CD14-positive monocyte (primary cell): ENCODE measurements around the gene FAM171A1. TPM values are rescaled to one million over a fixed set of nuclear protein-coding genes. Genes with fewer than 3 reads are reported as not detected.

Experiments
- DNase-seq, 3 donors: peaks; one replicate each; pipeline ENCODE4 v3.0.0-alpha.2; 2011 to 2022
- H2AFZ ChIP-seq: 2 replicates; pipeline ENCODE4 v1.6.0; 2012; ENCODE audit warnings: mild to moderate bottlenecking, low read depth, low read length, inconsistent platforms; ENCODE audit not compliant: insufficient read depth, poor library complexity, severe bottlenecking
- H3K27ac ChIP-seq, 2 donors: 1 replicate in 1 of 2; 2 replicates in 1 of 2; pipeline ENCODE4 v1.5.1; 2012 to 2013; ENCODE audit warnings: low read length in 2 of 2, control low read depth in 1 of 2, inconsistent platforms in 1 of 2, low read depth in 1 of 2, mild to moderate bottlenecking in 1 of 2
- H3K27me3 ChIP-seq, 2 donors: one replicate each; pipeline versions ENCODE4 v1.6.0 to v1.6.1; 2011 to 2013; ENCODE audit warnings: low read length in 2 of 2; ENCODE audit not compliant: control insufficient read depth in 2 of 2, insufficient read depth in 2 of 2
- H3K36me3 ChIP-seq, 2 donors: replicated peaks in 1 of 2; 1 replicate in 1 of 2; 2 replicates in 1 of 2; pipeline versions ENCODE4 v1.5.1 to v1.6.1; 2012 to 2013; ENCODE audit warnings: low read length in 2 of 2, control low read depth in 1 of 2, inconsistent platforms in 1 of 2, mild to moderate bottlenecking in 1 of 2; ENCODE audit not compliant: insufficient read depth in 2 of 2, control insufficient read depth in 1 of 2
- H3K4me1 ChIP-seq, 2 donors: 1 replicate in 1 of 2; 2 replicates in 1 of 2; pipeline versions ENCODE4 v1.5.1 to v1.6.1; 2012 to 2013; ENCODE audit warnings: low read length in 2 of 2, control low read depth in 1 of 2, inconsistent platforms in 1 of 2, mild to moderate bottlenecking in 1 of 2, moderate library complexity in 1 of 2; ENCODE audit not compliant: insufficient read depth in 2 of 2, control insufficient read depth in 1 of 2
- H3K4me2 ChIP-seq: replicated peaks from 2 replicates; pipeline ENCODE3; 2012; ENCODE audit warnings: low read length, moderate library complexity, mild to moderate bottlenecking; ENCODE audit not compliant: poor library complexity, severe bottlenecking; ENCODE audit errors: extremely low read depth
- H3K4me3 ChIP-seq, 3 experiments: fragments of 200-600 bp in 1 of 3; sonication (generic) in 1 of 3; replicated peaks in 1 of 3; 1 replicate in 2 of 3; 2 replicates in 1 of 3; pipeline ENCODE4 v1.5.1; 2011 to 2013; ENCODE audit warnings: low read length in 3 of 3, mild to moderate bottlenecking in 3 of 3, control low read depth in 2 of 3, low read depth in 2 of 3, inconsistent platforms in 1 of 3, moderate library complexity in 1 of 3
- H3K79me2 ChIP-seq: 2 replicates; pipeline ENCODE4 v1.6.0; 2012; ENCODE audit warnings: mild to moderate bottlenecking, control low read depth, inconsistent platforms, low read length, moderate library complexity; ENCODE audit not compliant: insufficient read depth
- H3K9ac ChIP-seq: 2 replicates; pipeline ENCODE4 v1.6.0; 2017; ENCODE audit warnings: low read length, mild to moderate bottlenecking; ENCODE audit not compliant: insufficient read depth, poor library complexity, severe bottlenecking
- H3K9me3 ChIP-seq, 2 donors: replicated peaks in 1 of 2; 1 replicate in 1 of 2; 2 replicates in 1 of 2; pipeline versions ENCODE4 v1.5.1 to v1.6.1; 2012 to 2013; ENCODE audit warnings: low read length in 2 of 2, control low read depth in 1 of 2; ENCODE audit not compliant: control insufficient read depth in 1 of 2, insufficient read depth in 1 of 2
- H4K20me1 ChIP-seq: 2 replicates; pipeline ENCODE4 v1.6.0; 2012; ENCODE audit warnings: mild to moderate bottlenecking, low read length, control low read depth, moderate library complexity; ENCODE audit not compliant: insufficient read depth
- H3K27ac Mint-ChIP-seq, 7 donors: one replicate each; pipeline ENCODE4 v1.8.0; 2020; ENCODE audit warnings: mild to moderate bottlenecking in 7 of 7, mixed read lengths in 7 of 7, moderate library complexity in 6 of 7, inconsistent platforms in 2 of 7
- H3K27me3 Mint-ChIP-seq, 3 donors: one replicate each; pipeline ENCODE4 v1.8.0; 2021 to 2022; ENCODE audit warnings: low read depth in 3 of 3, mild to moderate bottlenecking in 3 of 3, mixed read lengths in 3 of 3, moderate library complexity in 3 of 3, inconsistent platforms in 1 of 3
- H3K36me3 Mint-ChIP-seq, 2 donors: one replicate each; pipeline ENCODE4 v1.8.0; 2020; ENCODE audit warnings: mixed read lengths in 2 of 2, inconsistent platforms in 1 of 2, mild to moderate bottlenecking in 1 of 2
- H3K4me1 Mint-ChIP-seq: one replicate; pipeline ENCODE4 v1.8.0; 2020; ENCODE audit warnings: mild to moderate bottlenecking, mixed read lengths
- H3K4me3 Mint-ChIP-seq, 2 donors: one replicate each; pipeline ENCODE4 v1.8.0; 2020; ENCODE audit warnings: mild to moderate bottlenecking in 2 of 2, mixed read lengths in 2 of 2, moderate library complexity in 1 of 2
- H3K9me3 Mint-ChIP-seq, 7 donors: one replicate each; pipeline ENCODE4 v1.8.0; 2020 to 2022; ENCODE audit warnings: mixed read lengths in 7 of 7, mild to moderate bottlenecking in 6 of 7, moderate library complexity in 6 of 7, inconsistent platforms in 2 of 7
- CTCF ChIP-seq: fragments of 200-600 bp; IDR thresholded peaks from one replicate; pipeline ENCODE4 v1.8.0; 2022; ENCODE audit warnings: antibody characterized with exemption, mild to moderate bottlenecking
- WGBS: methylation state at CpG from one replicate; pipeline ENCODE4 v1.1.5; 2013; ENCODE audit warnings: missing lambda C conversion rate; ENCODE audit not compliant: insufficient coverage; 5-methylcytosine and 5-hydroxymethylcytosine counted together
- intact Hi-C, 2 donors: fragments of 100-400 bp; cut with micrococcal nuclease; formaldehyde crosslinking; loops; one replicate each; pipeline versions ENCODE4 v1.15.0 to v1.15.1; 2023
- polyA plus RNA-seq, 3 donors: library from polyadenylated mRNA; depleted of rRNA in 1 of 3; unstranded in 2 of 3; stranded (reverse) in 1 of 3; fragments of 300-500 nt in 2 of 3; fragments of >200 nt in 1 of 3; fragmentation: Illumina TruSeq in 2 of 3; gene quantifications; 1 replicate in 2 of 3; 2 replicates in 1 of 3; pipeline ENCODE4 v1.2.3, GENCODE V29; 2012 to 2021

FAM171A1 gene
- polyA plus RNA-seq, 3 donors = not detected

- Mint-ChIP-seq H3K9me3 (peaks cover 0 to 8% (median 5%) of the 10 kb centered on the region in 7 donors), H3K27me3 (peaks cover 4 to 12% (median 5%) of the 10 kb centered on the region in 3 donors), H3K4me1 (no peaks in the 10 kb centered on the region), H3K4me3 (no peak overlapping the region), H3K36me3 (no peaks in the 10 kb centered on the region), H3K27ac (no peak overlapping the region)
- Histone ChIP-seq H3K4me1 (no peaks in the 10 kb centered on the region), H2AFZ (no peak overlapping the region), H3K79me2 (no peaks in the 10 kb centered on the region), H4K20me1 (no peaks in the 10 kb centered on the region), H3K36me3 (no peaks in the 10 kb centered on the region), H3K9me3 (no peaks in the 10 kb centered on the region), H3K9ac (no peak overlapping the region), H3K27ac (no peak overlapping the region), H3K27me3 (no peaks in the 10 kb centered on the region), H3K4me2 (no peak overlapping the region), H3K4me3 (no peak overlapping the region)
- no peak for TF ChIP-seq CTCF
- DNase-seq = no peak
- intact Hi-C loops = no loop called here
- 38% methylated on average over 1 of the region's 1 CpG for WGBS
These were observed 28.1 kb upstream of the FAM171A1 start for GRCh38 chr10:15399060-15399661.

GRCh38 chr10:15395935-15396334 is 24.8 kb upstream of the FAM171A1 start:
- Histone ChIP-seq H3K4me2 (no peak overlapping the region), H3K4me1 (no peaks in the 10 kb centered on the region), H3K79me2 (no peaks in the 10 kb centered on the region), H3K27me3 (no peaks in the 10 kb centered on the region), H3K9me3 (no peaks in the 10 kb centered on the region), H3K36me3 (no peaks in the 10 kb centered on the region), H2AFZ (no peak overlapping the region), H4K20me1 (no peaks in the 10 kb centered on the region), H3K4me3 (no peak overlapping the region), H3K9ac (no peak overlapping the region), H3K27ac (no peak overlapping the region)
- Mint-ChIP-seq H3K9me3 (peaks cover 0 to 7% (median 3%) of the 10 kb centered on the region in 7 donors), H3K27ac (no peak overlapping the region), H3K27me3 (peaks cover 2 to 12% (median 6%) of the 10 kb centered on the region in 3 donors), H3K4me1 (no peaks in the 10 kb centered on the region), H3K36me3 (no peaks in the 10 kb centered on the region), H3K4me3 (no peak overlapping the region)
- intact Hi-C loops = no loop called here
- no CpG with 5 or more reads among the region's 3 CpGs for WGBS
- no peak for DNase-seq
- no peak for TF ChIP-seq CTCF
